ENCODE measurements around the gene BBOX1. TPM values are rescaled to one million over a fixed set of nuclear protein-coding genes. Genes with fewer than 3 reads are reported as not detected.

The BBOX1 gene
- total RNA-seq, 2 experiments from 2014 or later: not detected

GRCh38 chr11:27008811-27009535, 31.6 kb upstream of the BBOX1 start:
- ATAC-seq (ENCODE audit: poor library complexity) (no peak), DNase-seq (no peak)
- no peaks in the 10 kb centered on the region for H3K4me1 ChIP-seq (ENCODE audit: insufficient read depth, low read length)
- no peak overlapping the region for H3K4me3 ChIP-seq (ENCODE audit: low read length)
- no peak overlapping the region for H3K27ac ChIP-seq (ENCODE audit: low read depth in 1 of 2, low read length in 2 of 2)
- peaks cover 2% of the 10 kb centered on the region for H3K9me3 Mint-ChIP-seq
- H3K27ac Mint-ChIP-seq: no peak overlapping the region
- H3K27me3 Mint-ChIP-seq: no peaks in the 10 kb centered on the region
- no peaks in the 10 kb centered on the region for H3K4me1 Mint-ChIP-seq (ENCODE audit: low read depth)
- ChIA-PET POLR2A (no interaction called here), CTCF (no interaction called here)
- no peak overlapping the region for H3K4me3 Mint-ChIP-seq
- H3K36me3 Mint-ChIP-seq (ENCODE audit: low read depth): no peaks in the 10 kb centered on the region
- intact Hi-C loops (cut with DNase I, micrococcal nuclease): no loop called here
- no peaks in the 10 kb centered on the region for H3K36me3 ChIP-seq (ENCODE audit: insufficient read depth, low read length)
- TF ChIP-seq CTCF (IDR thresholded peaks at IDR 0.05): no peak
- H3K27me3 ChIP-seq (ENCODE audit: control insufficient read depth in 1 of 2, insufficient read depth in 2 of 2, low read length in 2 of 2): no peaks in the 10 kb centered on the region
- no peaks in the 10 kb centered on the region for H3K9me3 ChIP-seq (ENCODE audit: control insufficient read depth in 1 of 2, insufficient read depth in 1 of 2, low read length in 2 of 2)

- intact Hi-C loops (cut with DNase I, micrococcal nuclease): no loop called here
Measured at GRCh38 chr11:27011560-27012233, 28.9 kb upstream of the BBOX1 start.

GRCh38 chr11:27012234-27012921, 28.2 kb upstream of the BBOX1 start:
- Mint-ChIP-seq H3K27me3 (no peaks in the 10 kb centered on the region), H3K27ac (no peak overlapping the region), H3K4me1 (ENCODE audit: low read depth) (no peaks in the 10 kb centered on the region), H3K36me3 (ENCODE audit: low read depth) (no peaks in the 10 kb centered on the region), H3K4me3 (no peak overlapping the region), H3K9me3 (peaks cover 9% of the 10 kb centered on the region)
- TF ChIP-seq CTCF (IDR thresholded peaks at IDR 0.05): no peak
- POLR2A ChIA-PET: no interaction called here
- no peaks in the 10 kb centered on the region for H3K4me1 ChIP-seq (ENCODE audit: insufficient read depth, low read length)
- H3K27me3 ChIP-seq (ENCODE audit: control insufficient read depth in 1 of 2, insufficient read depth in 2 of 2, low read length in 2 of 2): no peaks in the 10 kb centered on the region
- no peak overlapping the region for H3K4me3 ChIP-seq (ENCODE audit: low read length)
- intact Hi-C loops (cut with DNase I, micrococcal nuclease): no loop called here
- peaks cover 0 to 3% of the 10 kb centered on the region in 2 experiments for H3K9me3 ChIP-seq (ENCODE audit: control insufficient read depth in 1 of 2, insufficient read depth in 1 of 2, low read length in 2 of 2)
- no peak overlapping the region for H3K27ac ChIP-seq (ENCODE audit: low read depth in 1 of 2, low read length in 2 of 2)
- no peaks in the 10 kb centered on the region for H3K36me3 ChIP-seq (ENCODE audit: insufficient read depth, low read length)
- ATAC-seq (ENCODE audit: poor library complexity) (no peak), DNase-seq (no peak)
- CTCF ChIA-PET: no interaction called here

More at GRCh38 chr11:27011560-27012233, 28.9 kb upstream of the BBOX1 start:
- Mint-ChIP-seq H3K4me1 (ENCODE audit: low read depth) (no peaks in the 10 kb centered on the region), H3K27ac (no peak overlapping the region), H3K9me3 (peaks cover 5% of the 10 kb centered on the region), H3K36me3 (ENCODE audit: low read depth) (no peaks in the 10 kb centered on the region), H3K27me3 (no peaks in the 10 kb centered on the region), H3K4me3 (no peak overlapping the region)
- no peaks in the 10 kb centered on the region for H3K9me3 ChIP-seq (ENCODE audit: control insufficient read depth in 1 of 2, insufficient read depth in 1 of 2, low read length in 2 of 2)
- no peaks in the 10 kb centered on the region for H3K36me3 ChIP-seq (ENCODE audit: insufficient read depth, low read length)
- no peaks in the 10 kb centered on the region for H3K4me1 ChIP-seq (ENCODE audit: insufficient read depth, low read length)
- ATAC-seq (ENCODE audit: poor library complexity) (no peak), DNase-seq (no peak)
- CTCF ChIA-PET: no interaction called here
- no peak for TF ChIP-seq CTCF (IDR thresholded peaks at IDR 0.05)
- POLR2A ChIA-PET: no interaction called here
- H3K27ac ChIP-seq (ENCODE audit: low read depth in 1 of 2, low read length in 2 of 2): no peak overlapping the region
- H3K27me3 ChIP-seq (ENCODE audit: control insufficient read depth in 1 of 2, insufficient read depth in 2 of 2, low read length in 2 of 2): no peaks in the 10 kb centered on the region
- no peak overlapping the region for H3K4me3 ChIP-seq (ENCODE audit: low read length)
